ENCODE measurements around the gene FLNC. TPM values are rescaled to one million over a fixed set of nuclear protein-coding genes. Genes with fewer than 3 reads are reported as not detected.

The FLNC gene
- total and polyA plus RNA-seq, 2 donors from 2014 or later = 2.8 to 12.2 TPM

GRCh38 chr7:128791972-128792327, 38.3 kb upstream of the FLNC start:
- intact Hi-C loops (cut with DNase I) = no loop called here
- FAIRE-seq (no peak), DNase-seq (no peak)
- H3K4me1 ChIP-seq (ENCODE audit: control insufficient read depth in 2 of 3, insufficient read depth in 2 of 3, low read depth in 1 of 3, low read length in 3 of 3) = peaks cover 0 to 8% (median 0%) of the 10 kb centered on the region in 3 donors
- no peaks in the 10 kb centered on the region for H3K36me3 ChIP-seq (ENCODE audit: control insufficient read depth in 2 of 3, insufficient read depth in 3 of 3, low read length in 3 of 3)
- no peak for TF ChIP-seq CTCF (IDR thresholded peaks at IDR 0.05; ENCODE audit: borderline replicate concordance, extremely low read depth, insufficient read depth)
- H3K27ac ChIP-seq (ENCODE audit: low read depth in 2 of 2, low read length in 2 of 2) = no peak overlapping the region
- H3K27me3 ChIP-seq (ENCODE audit: control insufficient read depth, insufficient read depth, low read length) = no peaks in the 10 kb centered on the region
- H3K9ac ChIP-seq (ENCODE audit: low read length in 3 of 3) = peak overlapping the region in 2 of 3 donors; percentile 7 to 18
- H3K4me3 ChIP-seq (ENCODE audit: low read length in 3 of 3) = peak overlapping the region; percentile 44 to 63 (median 53)
- no peaks in the 10 kb centered on the region for H3K9me3 ChIP-seq (ENCODE audit: control insufficient read depth in 2 of 3, insufficient read depth in 1 of 3, low read length in 3 of 3)

DNA sequence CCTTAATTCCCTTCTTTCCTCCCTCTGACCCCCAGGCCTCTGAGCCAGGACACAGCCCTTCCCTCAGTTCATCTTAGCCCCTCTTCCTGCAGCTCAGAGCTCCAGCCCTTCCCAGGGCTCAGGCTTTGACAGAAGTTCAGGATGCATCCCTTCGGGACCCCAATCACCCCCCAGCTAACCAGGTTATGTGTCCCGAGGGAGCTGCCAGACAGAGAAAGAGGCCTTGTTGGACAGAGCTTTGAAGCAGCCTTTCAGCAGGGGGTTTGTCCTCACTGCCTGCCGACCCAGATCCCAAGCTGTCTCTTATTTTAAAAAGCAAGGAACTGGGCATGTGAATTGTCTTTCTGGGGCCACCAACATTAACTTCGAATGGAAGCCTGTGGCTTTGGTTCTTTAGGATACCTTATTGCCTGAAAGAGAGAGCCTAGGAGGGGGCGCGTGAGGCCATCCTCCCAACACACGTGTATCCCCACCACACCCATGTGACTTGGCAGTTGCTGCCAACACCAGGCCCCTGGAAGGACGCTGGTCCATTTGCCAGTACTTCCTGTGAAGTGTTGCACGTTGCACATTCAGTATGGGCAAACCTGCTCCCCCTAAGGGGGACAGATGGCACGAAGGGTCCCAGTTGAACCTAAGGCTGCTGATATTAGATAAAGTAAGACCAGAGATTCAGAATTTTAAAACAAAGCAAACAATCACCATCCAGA, 37.6 kb upstream of the FLNC start:
- no peaks in the 10 kb centered on the region for H3K36me3 ChIP-seq (ENCODE audit: control insufficient read depth in 2 of 3, insufficient read depth in 3 of 3, low read length in 3 of 3)
- TF ChIP-seq CTCF (IDR thresholded peaks at IDR 0.05; ENCODE audit: borderline replicate concordance, extremely low read depth, insufficient read depth) = no peak
- no peak for FAIRE-seq
- H3K27me3 ChIP-seq (ENCODE audit: control insufficient read depth, insufficient read depth, low read length) = no peaks in the 10 kb centered on the region
- H3K4me3 ChIP-seq (ENCODE audit: low read length in 3 of 3) = no peak overlapping the region
- intact Hi-C loops (cut with DNase I) = no loop called here
- DNase-seq = no peak
- H3K9me3 ChIP-seq (ENCODE audit: control insufficient read depth in 2 of 3, insufficient read depth in 1 of 3, low read length in 3 of 3) = no peaks in the 10 kb centered on the region
- H3K9ac ChIP-seq (ENCODE audit: low read length in 3 of 3) = no peak overlapping the region
- H3K4me1 ChIP-seq (ENCODE audit: control insufficient read depth in 2 of 3, insufficient read depth in 2 of 3, low read depth in 1 of 3, low read length in 3 of 3) = peaks cover 0 to 8% (median 0%) of the 10 kb centered on the region in 3 donors
- H3K27ac ChIP-seq (ENCODE audit: low read depth in 2 of 2, low read length in 2 of 2) = no peak overlapping the region

GRCh38 chr7:128793181-128793547, 37.0 kb upstream of the FLNC start:
- Histone ChIP-seq H3K9me3 (ENCODE audit: control insufficient read depth in 2 of 3, insufficient read depth in 1 of 3, low read length in 3 of 3) (no peaks in the 10 kb centered on the region), H3K27me3 (ENCODE audit: control insufficient read depth, insufficient read depth, low read length) (no peaks in the 10 kb centered on the region), H3K27ac (ENCODE audit: low read depth in 2 of 2, low read length in 2 of 2) (no peak overlapping the region), H3K9ac (ENCODE audit: low read length in 3 of 3) (no peak overlapping the region), H3K36me3 (ENCODE audit: control insufficient read depth in 2 of 3, insufficient read depth in 3 of 3, low read length in 3 of 3) (no peaks in the 10 kb centered on the region), H3K4me1 (ENCODE audit: control insufficient read depth in 2 of 3, insufficient read depth in 2 of 3, low read depth in 1 of 3, low read length in 3 of 3) (peaks cover 0 to 8% (median 0%) of the 10 kb centered on the region in 3 donors), H3K4me3 (ENCODE audit: low read length in 3 of 3) (no peak overlapping the region)
- intact Hi-C loops (cut with DNase I) = no loop called here
- DNase-seq (no peak), FAIRE-seq (no peak)
- no peak for TF ChIP-seq CTCF (IDR thresholded peaks at IDR 0.05; ENCODE audit: borderline replicate concordance, extremely low read depth, insufficient read depth)

DNA sequence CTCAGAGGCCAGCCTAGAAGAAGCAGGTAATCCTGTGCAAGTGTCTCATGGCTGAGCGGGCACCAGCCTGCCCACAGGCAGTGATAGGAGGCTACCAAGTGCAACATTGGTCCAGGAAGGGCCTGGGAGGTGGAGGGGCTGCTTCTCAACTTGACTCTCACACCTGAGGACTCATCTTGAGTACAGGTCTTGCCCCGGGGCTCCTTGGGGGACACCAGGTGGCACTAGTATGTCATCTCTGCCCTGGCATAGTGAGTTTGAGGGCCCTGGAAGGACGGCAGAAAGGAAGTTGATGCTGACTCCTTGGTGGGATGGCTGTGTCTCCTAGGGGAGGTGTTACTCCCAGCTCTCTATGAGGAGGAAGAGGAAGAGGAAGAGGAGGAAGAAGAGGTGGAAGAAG, 36.2 kb upstream of the FLNC start:
- DNase-seq (no peak), FAIRE-seq (no peak)
- H3K4me1 ChIP-seq (ENCODE audit: control insufficient read depth in 2 of 3, insufficient read depth in 2 of 3, low read depth in 1 of 3, low read length in 3 of 3) = peaks cover 0 to 8% (median 0%) of the 10 kb centered on the region in 3 donors
- no peak for TF ChIP-seq CTCF (IDR thresholded peaks at IDR 0.05; ENCODE audit: borderline replicate concordance, extremely low read depth, insufficient read depth)
- intact Hi-C loops (cut with DNase I) = no loop called here
- no peaks in the 10 kb centered on the region for H3K9me3 ChIP-seq (ENCODE audit: control insufficient read depth in 2 of 3, insufficient read depth in 1 of 3, low read length in 3 of 3)
- no peak overlapping the region for H3K27ac ChIP-seq (ENCODE audit: low read depth in 2 of 2, low read length in 2 of 2)
- no peaks in the 10 kb centered on the region for H3K27me3 ChIP-seq (ENCODE audit: control insufficient read depth, insufficient read depth, low read length)
- H3K4me3 ChIP-seq (ENCODE audit: low read length in 3 of 3) = no peak overlapping the region
- H3K36me3 ChIP-seq (ENCODE audit: control insufficient read depth in 2 of 3, insufficient read depth in 3 of 3, low read length in 3 of 3) = no peaks in the 10 kb centered on the region
- H3K9ac ChIP-seq (ENCODE audit: low read length in 3 of 3) = no peak overlapping the region

Measured in kidney (tissue), 14 donors.